Suprapubic skin (tissue), 4 donors: ENCODE data around the gene FN3K.

ENCODE experiments used
- EP300 ChIP-seq: sonication (generic); formaldehyde crosslinking; IDR thresholded peaks from one replicate; pipeline ENCODE4 v1.6.1; 2017; ENCODE audit warnings: antibody characterized with exemption
- POLR2A ChIP-seq, 2 donors: fragments of 450-650 bp; IDR thresholded peaks; one replicate each; pipeline ENCODE4 v1.6.1; 2017; ENCODE audit warnings: antibody characterized with exemption in 2 of 2, mild to moderate bottlenecking in 2 of 2, moderate library complexity in 2 of 2
- POLR2AphosphoS5 ChIP-seq, 3 donors: sonication (generic); formaldehyde crosslinking; IDR thresholded peaks; one replicate each; pipeline ENCODE4 v1.6.1; 2017; ENCODE audit warnings: antibody characterized with exemption in 3 of 3
- TF ChIP-seq, protein P1 (sequence below), 2 donors: fragments of 200-600 bp in 1 of 2; fragments of 450-650 bp in 1 of 2; sonication (generic) in 1 of 2; IDR thresholded peaks; one replicate each; pipeline ENCODE4 v1.5.1; 2016 to 2019; ENCODE audit warnings: antibody characterized with exemption in 2 of 2, mild to moderate bottlenecking in 1 of 2, moderate library complexity in 1 of 2

- TF ChIP-seq EP300 (no peak), POLR2A (IDR thresholded peaks at IDR 0.05) (no peak), POLR2AphosphoS5 (IDR thresholded peaks at IDR 0.05) (no peak)
- TF ChIP-seq, protein P1, sequence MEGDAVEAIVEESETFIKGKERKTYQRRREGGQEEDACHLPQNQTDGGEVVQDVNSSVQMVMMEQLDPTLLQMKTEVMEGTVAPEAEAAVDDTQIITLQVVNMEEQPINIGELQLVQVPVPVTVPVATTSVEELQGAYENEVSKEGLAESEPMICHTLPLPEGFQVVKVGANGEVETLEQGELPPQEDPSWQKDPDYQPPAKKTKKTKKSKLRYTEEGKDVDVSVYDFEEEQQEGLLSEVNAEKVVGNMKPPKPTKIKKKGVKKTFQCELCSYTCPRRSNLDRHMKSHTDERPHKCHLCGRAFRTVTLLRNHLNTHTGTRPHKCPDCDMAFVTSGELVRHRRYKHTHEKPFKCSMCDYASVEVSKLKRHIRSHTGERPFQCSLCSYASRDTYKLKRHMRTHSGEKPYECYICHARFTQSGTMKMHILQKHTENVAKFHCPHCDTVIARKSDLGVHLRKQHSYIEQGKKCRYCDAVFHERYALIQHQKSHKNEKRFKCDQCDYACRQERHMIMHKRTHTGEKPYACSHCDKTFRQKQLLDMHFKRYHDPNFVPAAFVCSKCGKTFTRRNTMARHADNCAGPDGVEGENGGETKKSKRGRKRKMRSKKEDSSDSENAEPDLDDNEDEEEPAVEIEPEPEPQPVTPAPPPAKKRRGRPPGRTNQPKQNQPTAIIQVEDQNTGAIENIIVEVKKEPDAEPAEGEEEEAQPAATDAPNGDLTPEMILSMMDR (IDR thresholded peaks at IDR 0.05), result no peak
These were observed 24.7 kb upstream of the FN3K start for GRCh38 chr17:82710499-82711232.
